CD4-positive, alpha-beta T cell treated with Interleukin-2 at 100 ng/mL for 4 hours (primary cell): ENCODE results near the gene LBH.
A peak's percentile ranks its signal among the peaks of the same experiment; 100 is the strongest.
"Not testable (repeated sequence)": the region's sequence is repeated elsewhere in the genome, so short reads cannot be mapped to it uniquely, and the experiment has no call there.

Experiments
- DNase-seq: peaks from one replicate; pipeline ENCODE4 v3.0.0-alpha.2; 2020; ENCODE audit warnings: low spot score

Gene LBH

DNA sequence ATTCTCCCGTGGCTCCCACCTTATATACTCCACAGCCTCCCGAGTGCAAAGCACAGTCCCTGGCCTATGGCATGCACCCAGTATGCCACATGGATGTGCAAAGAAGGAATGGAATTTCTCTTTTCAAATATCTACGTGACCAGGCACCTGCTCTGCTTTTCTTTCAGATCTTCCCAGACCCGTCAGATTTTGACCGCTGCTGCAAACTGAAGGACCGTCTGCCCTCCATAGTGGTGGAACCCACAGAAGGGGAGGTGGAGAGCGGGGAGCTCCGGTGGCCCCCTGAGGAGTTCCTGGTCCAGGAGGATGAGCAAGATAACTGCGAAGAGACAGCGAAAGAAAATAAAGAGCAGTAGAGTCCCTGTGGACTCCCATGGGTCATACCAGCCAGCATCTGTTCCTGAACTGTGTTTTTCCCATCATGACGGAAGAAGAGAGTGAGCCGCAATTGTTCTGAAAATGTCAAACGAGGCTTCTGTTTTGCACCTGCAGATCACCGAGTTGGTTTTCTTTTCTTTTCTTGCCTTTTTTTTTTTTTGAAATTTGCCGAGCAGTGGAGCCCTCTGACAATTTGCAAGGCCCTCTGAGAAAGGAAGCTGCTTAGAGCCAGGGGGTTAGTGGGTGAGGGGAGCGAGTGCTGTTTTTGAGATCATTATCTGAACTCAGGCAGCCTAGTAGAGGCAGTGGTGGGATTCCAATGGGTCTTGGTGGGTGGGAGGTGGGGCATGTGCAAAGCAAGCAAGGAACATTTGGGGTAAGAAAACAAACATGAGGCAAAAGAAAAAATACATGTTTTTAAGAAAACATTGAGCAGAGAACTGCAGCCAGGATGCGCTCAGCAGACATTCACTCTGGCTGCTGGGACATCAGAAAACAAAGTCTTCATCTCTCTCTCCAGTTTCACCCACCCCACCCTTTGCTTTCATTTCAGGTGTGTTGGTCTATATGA is 26.2 kb downstream of the LBH start:
- DNase-seq: no peak

GRCh38 chr2:30259071-30259470 is 27.7 kb downstream of the LBH start:
- no peak for DNase-seq

- DNase-seq: no peak
Observed at GRCh38 chr2:30259827-30260679, 28.7 kb downstream of the LBH start.

GRCh38 chr2:30260941-30261340 is 29.6 kb downstream of the LBH start:
- no peak for DNase-seq

- no peak for DNase-seq
Observed at GRCh38 chr2:30261695-30262211, 30.4 kb downstream of the LBH start.

DNA sequence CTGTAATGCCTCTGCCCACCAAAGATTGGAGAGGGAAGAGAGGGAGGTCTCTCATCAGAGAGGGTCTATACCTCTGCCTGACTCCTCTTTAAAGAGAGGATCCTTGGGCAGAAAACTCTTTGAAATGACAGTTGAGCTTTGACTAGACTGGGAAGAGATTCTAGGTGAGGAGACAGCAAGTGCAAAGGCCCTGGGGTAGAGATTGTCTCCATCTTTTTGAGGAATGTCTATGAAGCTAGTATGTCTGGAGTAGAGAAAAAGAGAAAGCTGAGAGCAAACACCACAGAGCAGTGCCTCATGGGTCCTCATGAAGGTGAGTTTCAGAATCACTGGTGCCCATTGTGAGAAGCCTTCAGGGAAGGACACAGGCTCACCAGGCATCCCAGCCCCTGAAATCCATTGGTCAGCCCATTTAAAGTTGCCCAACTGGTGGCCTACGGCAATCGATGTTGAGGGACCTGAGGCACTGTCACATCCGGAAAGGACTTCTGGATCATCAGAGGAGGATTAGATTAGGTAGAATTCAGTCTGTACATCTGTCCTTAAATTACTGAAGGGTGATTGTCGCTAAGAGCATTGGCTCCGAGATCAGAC is 31.5 kb downstream of the LBH start:
- DNase-seq: no peak

GRCh38 chr2:30264274-30264673 is 32.9 kb downstream of the LBH start:
- DNase-seq: no peak

- DNase-seq: no peak
Observed at GRCh38 chr2:30265052-30266015, 34.0 kb downstream of the LBH start.

- DNase-seq: peak; percentile 81
Observed at GRCh38 chr2:30266051-30266621, 34.8 kb downstream of the LBH start.

DNA sequence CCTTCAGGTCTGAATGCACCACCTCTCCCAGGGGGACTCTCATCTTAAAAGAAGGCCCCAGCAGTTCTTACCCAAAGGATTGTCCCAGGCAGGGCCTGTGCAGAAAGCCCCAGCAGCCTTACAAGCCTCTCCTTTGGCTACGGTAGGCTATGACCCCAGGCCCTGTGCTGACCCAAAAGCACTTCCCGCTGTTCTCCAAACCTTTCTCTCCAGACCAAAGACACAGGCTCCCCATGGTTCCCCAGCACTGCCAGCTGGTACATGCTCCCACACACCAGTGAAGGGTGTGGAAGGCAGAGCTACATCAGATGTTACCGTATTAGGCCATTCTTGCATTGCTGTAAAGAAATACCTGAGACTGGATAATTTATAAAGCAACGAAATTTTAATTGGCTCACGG is 35.4 kb downstream of the LBH start:
- DNase-seq: no peak

GRCh38 chr2:30267161-30267975 is 36.0 kb downstream of the LBH start:
- DNase-seq: peak; percentile 56

- no peak for DNase-seq
Observed at GRCh38 chr2:30268296-30268871, 37.0 kb downstream of the LBH start.

GRCh38 chr2:30269114-30269770 is 37.9 kb downstream of the LBH start:
- not testable (repeated sequence) for DNase-seq

- DNase-seq: no peak
Observed at GRCh38 chr2:30269771-30270145, 38.4 kb downstream of the LBH start.

- no peak for DNase-seq
Observed at GRCh38 chr2:30270166-30270565, 38.8 kb downstream of the LBH start.

DNA sequence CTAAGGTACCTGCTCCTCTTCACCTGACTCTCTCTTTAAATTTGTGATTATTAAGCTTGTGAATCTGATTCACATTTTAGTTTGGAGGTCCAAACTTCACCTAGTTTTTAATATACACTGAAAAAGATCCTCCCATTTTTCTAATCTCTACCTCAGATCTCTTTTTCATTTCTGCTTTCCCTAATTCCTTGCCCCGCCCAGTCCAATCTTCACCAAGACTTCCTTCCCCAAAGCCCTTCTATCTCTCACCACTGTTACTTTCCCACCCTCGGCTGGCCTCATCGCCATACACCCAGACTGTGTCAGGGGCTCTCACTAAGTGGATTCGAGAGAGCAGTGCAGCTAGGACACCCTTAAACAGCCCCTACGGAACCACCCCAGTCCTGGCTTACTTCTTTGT is 40.0 kb downstream of the LBH start:
- no peak for DNase-seq

DNA sequence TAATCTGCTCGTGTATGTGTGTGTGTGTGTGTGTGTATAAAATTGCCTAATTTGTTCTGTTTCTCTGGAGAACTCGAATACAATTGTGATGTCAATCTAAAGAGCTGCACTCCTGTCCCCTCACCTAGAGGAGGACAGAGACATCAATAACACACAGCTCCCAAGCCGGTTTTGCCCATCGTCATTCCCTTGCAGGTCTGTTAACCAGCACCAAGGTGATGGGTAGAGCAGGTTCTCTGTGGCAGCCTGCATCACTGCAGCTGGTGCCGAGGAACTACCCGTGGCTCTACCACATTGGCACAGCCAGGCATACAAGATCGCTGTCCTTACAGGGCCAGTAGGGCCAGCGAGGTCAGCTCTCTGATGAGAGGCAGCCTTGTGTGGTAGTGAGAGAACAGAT is 41.0 kb downstream of the LBH start:
- no peak for DNase-seq

DNA sequence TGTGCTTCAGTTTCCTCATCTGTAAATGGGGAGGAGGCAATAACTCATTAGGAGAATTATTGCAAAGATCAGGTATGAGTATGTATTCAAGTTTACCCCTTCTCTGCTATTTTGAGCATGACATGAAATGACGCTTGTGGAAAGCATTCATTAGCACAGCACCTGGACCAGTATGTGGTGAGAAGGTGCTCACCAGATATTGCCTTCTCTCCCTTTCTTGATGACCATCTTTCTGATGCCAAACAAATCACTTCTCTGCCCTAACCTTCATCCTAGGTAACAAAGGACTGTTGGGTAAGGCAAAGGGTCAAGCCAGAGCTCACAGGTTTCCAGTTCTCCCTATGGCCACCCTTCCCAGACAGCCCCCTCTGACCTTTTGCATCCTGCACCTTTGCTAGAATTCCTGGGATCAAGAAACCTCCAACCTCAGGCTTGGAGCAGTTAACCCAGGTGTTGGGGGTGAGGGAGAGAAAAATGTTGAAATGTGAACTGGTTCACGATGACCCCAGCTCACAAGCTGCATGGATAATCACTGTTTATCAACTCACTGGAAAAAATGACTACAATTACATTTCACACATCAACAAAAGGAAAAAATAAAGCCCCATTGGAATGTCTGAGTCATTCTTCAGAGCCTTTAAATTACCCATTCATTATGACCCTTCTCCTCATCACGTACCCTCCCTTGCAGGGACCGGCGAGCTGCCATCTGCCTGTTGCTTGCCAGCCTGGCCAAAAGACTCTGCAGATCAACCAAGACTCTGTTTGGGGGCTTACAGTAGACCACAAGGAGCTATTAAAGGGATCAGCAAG is 41.6 kb downstream of the LBH start:
- no peak for DNase-seq
